Stimulated activated CD8-positive, alpha-beta memory T cell treated with anti-CD3 and anti-CD28 coated beads, Interleukin-4, amount 100 ng/mL, for 48 hours (primary cell): ENCODE data around the gene HOXB8.
A peak's percentile ranks its signal among the peaks of the same experiment; 100 is the strongest.

ENCODE experiments used
- DNase-seq: peaks from one replicate; pipeline ENCODE4 v3.0.0-alpha.2; 2020

HOXB8 gene

DNA sequence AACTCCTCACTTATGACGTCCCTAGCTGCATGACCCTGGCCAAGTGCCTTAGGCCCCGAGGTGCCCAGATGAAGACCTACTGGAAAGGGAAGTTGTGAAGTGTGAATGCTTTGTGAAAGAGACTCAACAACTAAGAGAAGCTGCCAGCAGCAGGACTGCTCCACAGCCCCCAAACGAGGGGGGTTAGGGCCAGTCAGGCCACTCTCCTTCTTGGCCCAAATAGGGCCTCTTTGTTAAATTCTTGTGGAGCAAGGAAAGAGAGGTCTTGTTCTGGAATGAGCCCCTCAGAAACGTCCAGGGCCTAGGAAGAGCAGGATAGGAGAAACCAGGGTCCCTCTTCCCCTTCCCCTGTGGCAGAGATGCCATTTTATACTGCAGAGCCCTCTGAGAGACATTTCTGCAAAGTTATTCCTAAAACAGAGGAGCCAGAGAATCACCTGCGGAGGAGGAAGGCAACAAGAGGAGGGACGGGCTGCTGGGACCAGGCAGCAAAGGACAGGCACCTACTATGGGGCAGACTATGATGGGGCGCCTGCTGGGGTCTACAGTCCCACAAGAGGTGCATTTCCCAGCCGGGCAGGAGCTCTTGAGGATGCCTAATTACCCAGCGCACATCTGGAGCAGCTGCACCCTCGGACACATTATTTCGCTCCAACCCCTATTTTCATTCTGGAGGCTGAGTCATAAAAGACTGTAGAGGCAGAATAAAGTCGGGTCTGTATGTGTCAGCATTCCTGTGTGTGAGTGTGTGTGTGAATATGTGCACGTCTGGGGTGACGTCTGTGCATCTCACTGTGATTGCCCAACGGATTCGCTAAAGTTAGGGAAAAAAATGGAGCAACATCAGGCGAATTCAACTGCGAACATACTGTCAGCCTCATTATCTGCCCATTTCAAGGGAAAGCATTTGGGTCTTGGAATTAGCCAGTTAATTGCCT lies 22.5 kb upstream of the HOXB8 start:
- DNase-seq: no peak

DNA sequence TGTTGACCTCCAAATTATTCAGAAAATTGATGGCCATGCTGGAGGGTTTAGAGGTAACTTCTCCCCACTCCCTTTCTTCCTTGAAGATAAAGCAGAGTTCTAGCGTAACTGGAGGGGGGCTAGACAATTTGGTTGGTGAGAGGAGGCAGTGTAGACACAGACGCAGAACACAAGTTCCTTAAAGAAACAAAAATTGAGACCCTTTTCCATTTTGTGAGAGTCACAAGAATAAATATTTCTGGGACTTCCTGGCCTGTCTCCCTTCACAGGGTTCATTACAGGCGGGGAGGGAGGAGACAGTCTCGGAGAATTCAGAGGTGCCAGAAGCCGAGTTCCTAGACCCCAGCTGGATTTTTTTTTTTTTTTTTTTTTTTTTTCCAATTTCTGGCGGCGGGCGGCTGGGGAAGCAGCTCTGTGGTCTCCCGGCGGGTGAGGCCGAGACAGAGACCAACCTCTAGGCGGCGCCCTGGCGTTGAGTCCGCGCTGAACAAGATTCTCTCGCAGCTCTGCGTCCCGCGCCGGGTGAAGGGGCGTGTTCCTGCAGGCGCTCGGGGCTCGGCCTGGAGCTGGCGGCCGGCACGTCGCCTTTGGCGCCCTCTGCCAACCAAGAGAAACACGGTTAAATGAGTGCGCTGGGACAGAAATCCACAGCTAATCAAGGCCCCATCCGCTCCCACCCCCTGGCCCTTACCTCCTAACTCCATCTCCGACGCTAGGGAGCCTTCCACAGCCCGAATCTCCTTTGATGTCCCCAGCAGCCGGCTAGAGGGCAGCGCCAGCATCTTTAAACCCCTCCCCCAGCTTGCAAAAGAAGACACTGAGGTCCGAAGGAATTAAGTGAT lies 21.3 kb upstream of the HOXB8 start:
- DNase-seq: peak; percentile 91

DNA sequence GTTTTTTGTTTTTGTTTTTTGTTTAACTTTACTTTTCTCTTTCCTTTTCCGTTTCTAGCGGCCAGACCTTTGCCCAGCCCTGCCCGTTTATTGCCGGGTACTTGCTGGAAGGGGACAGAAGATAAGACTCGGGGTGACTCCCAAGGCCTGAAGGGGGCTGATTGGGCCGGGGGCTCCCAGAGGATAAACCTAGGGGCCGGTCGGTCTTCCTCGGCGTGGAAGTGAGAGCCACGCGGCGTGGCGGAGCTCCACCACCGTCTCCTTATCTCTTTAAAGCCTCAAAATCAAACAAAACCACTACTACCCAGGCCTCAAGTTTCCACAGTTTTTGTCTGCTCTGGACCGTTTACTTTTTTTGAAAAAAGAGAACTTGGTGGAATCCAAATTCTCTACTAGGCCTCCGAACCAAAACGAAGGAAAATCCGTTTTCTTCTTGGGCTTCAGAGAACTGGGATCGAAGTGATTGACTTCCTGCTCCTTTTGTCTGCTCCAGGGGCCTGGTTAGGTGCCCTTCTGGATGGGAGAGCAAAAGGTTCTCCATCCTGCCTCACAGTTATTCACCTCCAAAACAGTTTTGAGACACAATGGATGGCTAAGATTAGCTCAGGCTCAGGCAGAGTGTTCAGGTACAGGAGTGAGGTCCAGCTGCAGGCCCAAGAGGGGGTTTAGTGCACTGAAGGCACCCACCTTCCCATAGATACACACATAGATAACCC lies 19.6 kb upstream of the HOXB8 start:
- no peak for DNase-seq

DNA sequence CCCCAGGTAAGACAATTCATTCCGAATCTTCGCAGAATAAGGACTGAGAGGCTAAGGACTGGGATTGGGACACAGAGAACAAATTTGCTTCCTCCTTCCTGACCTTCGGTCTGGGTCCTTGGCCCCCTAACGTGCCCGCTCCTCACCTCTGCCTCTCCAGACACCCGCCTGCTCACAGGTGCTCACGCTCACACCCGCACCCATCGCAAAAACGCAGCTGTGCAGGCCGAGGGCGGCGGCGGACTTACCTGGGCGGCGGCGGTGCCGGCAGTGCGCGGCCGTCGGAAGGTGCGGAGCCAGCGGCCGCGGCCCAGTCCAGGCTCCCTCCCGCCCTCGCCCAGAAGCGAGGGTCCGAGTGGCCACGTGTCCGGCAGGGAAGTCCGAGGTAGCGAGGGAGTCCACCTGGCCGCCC lies 18.2 kb upstream of the HOXB8 start:
- no peak for DNase-seq

DNA sequence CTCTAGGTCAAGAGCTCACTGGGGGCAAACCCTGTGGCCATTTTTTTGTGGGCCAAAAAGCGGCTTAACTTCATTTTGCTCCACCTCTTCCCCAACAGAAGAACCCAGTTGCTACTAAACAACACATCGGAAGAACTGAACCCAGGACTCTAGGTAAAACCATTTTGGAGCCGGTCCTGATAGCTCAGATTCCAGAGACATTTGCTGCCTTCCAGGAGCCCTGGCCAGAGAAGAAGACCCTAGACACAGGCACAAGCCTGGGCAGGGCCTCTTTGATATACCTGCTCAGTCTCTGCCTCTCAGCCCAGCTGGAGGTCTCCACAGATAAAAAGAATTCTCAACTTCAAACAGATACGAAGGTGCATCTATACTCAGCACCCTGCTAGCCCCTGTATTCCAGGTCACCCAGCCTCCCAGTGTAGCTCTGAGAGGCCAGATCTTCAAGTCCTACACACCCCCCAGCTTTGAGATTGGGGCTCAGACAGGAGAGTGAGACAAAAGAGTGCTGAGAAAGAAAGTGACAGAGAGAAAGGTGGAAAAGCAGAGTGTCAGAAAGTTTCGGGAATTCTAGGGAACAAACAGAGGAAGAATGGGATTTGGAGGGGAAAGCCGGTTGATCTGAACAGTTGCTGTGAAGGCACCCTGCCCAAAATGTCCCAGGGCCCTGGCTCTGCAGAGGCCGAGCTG lies 17.6 kb upstream of the HOXB8 start:
- no peak for DNase-seq

DNA sequence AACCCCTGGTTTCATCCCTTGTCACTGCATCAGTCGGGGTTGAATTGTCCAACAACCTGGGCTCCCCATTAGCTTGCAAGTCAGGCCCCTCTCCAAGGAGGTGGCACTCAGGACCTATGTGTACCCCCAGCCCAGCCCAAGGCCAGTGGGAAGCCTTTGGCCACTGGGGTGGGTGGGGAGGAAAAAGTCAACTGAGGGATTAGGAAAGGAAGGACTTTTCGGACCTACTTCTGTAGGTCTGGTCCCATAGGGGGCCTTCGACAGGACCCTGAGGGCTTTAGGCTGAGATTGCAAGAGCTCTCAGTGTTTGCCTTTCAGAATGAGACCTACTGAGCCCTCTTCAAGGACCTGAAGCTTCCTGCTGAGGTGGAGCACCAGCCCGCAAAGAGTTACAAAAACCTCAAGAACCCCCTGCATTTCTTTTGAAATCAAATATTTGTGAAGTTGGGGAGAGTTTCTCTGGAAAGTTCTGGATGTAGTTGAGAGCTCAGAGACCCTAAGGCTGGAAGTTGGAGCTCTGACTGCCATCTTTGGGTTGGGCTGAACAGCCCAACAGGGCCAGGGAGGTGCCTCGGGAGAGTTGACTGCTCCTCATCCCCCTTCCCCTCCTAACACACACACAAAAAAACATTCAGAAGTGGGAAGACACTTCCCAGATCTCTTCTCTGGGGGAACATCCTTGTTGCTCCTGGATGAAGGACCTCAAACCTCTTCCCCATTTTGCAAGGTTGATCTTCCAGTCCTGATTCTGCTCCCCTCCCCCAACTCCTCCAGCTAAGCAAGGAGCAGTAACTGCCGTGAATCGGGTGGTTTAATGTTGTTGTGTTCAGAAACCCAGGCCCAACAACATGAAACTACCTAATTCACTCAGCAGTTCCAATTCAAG lies 16.8 kb upstream of the HOXB8 start:
- DNase-seq: no peak

DNA sequence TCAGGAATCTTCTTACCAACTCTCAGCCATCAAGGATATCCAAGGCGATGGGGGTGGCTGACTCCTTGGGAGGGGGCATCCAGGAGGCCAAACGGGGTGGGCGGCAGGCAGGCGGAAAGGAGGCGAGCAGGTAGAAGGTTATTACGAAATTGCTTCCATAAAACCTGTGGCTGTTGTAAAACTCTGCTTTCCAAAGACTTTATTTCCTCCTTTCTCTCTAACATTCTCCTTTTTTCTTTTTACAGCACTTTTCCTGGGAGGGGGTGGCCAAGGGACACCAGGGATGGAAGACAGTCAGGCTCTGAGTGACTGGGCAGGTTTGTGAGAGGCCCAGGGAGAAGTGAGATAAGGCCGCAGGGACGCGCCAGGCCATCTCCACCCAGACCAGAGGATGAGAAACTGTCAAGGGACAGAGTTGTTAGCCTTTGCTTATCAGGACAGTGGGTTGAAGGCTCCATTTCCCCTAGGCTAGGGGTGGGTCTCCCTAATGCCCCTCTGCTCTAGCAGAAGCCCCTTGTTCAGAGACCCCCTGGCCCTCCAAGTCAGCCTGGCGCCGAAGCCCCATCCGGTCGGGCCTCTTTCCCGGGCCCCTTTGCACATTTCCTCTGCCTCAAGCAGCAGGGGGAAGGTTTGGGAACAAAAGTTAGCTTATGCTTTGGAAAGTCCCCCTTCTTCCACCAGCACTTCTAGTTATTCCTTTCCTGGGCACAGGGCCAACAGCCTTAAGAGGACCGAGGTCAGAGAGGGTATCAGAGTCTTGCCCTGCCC lies 16.0 kb upstream of the HOXB8 start:
- DNase-seq: no peak

DNA sequence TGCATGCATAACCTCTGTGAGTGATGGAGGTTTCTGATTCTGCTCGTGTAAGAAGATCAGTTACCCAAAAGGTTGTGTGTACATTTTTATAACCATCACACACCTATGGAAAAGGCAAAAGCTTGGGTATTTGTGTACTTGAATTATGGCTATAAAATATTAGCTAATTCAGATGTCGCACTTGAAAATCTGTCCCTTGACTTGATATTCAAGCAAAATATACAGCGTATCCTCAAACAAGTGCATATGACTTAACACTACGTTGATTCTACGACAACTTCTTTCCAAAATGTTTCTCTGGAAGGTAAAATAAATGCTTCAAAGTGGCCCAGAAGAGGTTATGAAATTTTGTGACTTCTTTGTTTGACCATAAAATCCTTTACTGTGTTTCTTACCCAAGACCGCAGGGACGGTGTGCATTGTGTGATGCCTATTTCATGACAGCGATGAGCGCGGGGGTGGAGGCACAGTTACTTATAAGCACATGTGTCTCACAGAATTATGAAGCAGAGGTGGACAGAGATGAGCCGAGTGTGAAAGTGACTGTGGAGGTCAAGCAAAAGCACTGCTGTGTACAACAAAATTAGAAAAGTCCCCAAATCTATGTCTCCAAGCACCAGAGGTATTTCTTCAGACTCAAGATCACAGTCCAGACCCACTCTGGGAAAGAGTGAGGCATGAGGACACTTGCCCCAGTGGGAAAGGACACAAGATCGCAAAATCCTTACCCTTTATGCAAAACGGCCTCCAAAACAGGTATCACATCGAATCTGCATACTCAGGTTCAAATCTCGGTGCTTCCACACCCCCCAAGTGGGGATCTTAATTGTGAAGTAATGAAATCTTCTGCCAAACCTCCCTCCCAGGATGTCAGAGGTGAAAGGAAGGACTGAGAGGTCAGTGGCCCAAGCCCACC lies 15.2 kb upstream of the HOXB8 start:
- no peak for DNase-seq

DNA sequence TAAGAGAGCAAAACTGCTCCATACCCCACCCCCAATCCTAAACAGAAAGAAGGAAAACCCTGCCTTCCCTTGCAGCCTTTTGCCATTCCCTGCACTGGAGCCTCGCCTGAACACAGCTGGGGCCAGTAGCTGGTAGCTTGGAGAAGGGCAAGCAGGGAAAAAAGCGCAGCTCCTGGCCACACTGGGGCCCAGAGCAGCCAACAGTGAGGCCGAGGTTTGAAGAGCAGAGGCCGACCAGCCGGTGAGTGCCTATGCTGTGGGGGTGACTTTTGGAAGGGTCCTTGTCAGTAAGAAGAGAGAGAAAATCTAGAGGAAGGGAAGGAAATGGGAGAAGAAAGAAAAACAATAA lies 14.3 kb upstream of the HOXB8 start:
- no peak for DNase-seq

DNA sequence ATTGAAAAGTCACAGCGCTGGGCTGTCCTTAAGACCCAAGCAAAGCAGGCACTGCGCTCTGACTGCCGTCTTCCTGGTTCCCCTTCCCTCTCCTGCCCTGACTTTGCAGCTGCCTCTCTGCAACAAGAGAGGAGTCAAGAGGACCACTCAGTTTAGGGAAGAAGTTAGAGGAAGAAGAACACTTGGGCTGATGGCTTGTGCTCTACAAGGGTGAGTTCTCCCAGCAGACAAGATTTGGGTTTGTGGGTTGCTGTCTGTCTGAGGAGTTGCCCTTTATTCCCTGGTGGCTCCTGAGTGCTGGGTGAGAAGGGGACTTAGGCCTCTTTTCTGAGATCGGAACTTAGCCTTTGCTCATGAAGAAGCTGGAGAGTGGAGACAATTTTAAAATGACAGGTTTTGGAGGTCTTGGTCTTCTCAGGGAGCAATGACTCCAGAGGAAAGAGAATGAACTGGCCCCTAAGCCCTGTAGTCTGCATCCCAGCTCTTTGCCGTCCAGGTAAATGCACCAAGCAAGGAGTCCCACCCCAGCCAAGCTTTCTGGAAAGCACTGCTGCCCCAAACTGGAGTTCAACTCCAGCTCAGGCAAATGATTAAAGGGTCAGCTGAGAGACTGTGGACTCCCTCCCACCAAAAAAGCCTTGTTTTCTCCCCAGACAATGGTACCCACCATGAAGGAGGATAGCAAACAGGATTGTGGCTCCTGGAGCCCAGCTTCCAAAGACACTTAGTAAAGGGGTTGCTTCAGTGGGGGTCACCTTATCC lies 13.7 kb upstream of the HOXB8 start:
- DNase-seq: no peak

DNA sequence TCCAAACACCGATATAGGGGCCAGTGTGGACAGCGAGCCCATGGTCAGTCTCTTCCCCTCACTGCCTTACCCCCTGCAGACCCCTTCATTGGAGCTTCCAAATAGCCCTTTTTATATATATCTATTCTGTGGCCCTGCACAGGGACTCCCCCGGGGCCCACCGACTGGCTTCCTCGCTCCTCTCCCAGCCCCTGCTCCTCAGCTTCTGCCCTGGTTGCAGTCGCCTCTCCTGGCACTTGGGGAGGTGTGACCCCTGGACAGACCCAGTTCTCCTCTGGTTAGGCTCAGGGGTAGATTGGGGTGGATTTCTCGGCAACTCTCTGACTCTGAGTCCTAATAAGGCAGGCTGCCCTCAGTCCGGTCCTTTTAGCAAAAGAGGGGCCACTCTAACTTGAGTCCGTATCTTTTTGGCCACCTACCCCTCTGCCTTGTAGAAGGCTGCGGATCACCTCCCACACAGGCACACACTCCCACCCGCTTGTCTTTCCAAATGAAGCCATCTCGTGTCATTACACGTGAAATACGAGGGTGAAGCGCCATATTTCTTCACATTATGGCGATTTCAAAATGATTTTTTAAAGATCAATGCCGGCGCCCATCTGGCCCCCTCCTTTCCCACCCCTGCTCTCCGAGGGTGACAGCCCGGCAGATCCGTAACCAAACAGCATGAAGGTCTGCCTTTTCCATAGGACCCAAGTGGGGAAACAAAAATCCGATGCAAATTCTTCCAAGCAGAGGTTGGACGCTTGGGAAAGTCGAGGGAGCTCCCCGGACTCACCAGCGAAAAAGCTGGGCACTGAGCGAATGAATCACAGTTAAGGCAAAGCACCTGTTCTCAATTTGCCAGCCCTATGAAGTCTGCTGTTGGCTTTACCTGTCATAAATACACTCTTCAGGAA lies 12.8 kb upstream of the HOXB8 start:
- DNase-seq: no peak

DNA sequence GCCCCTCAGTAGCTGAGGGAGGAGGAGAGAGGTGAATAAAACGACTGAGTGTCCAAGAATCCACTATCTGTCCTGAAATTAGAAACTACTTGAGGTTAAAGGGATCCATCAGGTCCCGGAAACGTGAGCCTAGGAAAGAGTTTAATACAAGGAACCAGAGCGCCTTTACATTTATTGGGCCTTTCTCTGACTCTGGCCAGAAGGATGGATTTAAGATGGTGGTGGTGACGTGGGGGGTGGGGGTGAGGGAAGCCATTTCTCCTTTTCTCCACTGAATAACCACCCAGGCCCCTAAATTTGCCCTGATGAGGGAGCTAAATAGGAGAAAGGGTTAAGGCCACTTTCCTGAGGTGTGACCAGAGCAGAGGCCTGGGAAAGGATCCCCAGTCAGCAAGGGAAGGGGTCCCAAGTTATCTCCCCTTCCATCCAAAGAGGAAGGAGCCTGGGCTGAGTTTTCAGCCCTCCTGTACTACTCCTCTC lies 12.1 kb upstream of the HOXB8 start:
- DNase-seq: no peak

DNA sequence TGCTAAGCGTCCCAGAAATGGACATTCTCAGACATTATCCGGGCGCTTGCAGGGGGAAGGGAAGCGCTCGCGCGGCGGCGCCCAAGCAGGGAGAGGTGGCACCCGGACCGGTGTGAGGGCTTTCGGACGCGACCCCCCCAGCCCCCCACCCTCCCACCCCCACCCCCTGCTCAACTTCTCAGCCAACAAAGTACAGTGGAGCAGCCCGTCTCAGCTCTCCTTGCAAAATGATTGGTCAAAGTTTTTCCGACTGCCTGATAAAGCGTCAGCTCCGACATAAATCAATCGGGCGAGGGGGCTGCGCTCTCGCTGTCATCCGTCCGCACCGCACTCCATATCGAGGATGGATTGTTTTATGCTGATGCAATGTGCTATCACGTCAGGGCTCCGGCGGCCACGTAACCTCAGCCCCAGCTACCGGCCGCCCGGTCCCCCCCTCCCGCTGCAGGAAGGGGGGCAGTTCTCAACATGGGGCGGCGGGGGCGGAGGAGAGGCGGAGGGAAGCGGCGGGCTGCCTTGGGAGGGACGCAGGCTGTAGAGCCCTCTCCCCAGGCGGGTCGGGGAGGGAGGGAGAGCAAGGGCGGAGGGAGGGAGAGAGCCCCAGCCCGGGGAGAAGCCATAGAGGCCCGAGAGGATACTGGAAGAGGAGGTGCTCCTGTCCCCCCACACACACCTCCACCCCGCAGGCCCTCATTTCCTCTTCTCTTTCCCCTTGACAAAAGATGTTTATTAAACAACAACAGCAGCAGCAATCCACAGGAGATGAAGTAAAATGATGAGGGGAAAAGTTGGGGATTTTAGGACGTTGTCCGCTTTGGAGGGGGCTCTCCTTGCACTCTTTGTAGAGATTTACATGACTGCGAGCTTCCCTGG lies 11.4 kb upstream of the HOXB8 start, which contains the start of gene HOXB9:
HOXB9 (minus strand) TSS at position 114 of the 873 bp plus-strand sequence; CDS start at position 25, 89 bp downstream.
- DNase-seq: peak; percentile 65

DNA sequence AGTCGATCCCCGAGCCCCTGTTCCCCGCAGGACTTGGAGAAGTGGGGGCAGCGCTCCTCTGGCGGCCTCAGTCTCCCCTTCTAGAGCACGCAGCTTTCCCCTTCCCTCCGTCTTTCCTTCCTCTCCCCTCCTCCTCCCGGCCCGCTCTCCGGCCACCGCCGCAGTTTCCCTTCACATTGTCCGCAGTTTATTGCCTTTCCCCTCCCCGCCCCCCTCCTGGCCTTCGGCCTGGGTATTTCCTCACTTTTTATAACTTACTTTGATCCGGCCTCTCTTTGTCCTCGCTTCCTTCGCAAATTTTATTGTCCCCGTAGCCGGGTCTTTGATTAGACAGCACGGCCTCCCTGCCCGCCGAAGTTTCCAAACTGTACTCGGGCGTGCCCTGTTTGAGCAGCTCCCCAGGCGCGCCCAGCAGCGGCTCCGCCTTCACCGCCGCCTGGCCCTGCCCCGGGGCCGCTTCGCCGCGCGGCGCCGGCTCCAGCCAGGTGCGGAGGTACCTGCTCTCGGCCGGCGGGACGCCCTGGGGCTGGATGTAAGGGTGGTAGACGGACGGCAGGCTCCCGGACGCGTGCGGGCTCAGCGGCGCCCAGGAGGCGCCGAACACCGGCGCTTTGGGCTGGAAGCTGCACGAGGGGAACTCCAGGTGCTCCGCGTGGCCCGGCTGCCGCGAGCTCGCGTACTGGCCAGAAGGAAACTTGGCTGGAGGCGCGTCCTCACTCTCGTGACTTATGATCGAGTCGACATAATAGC lies 10.6 kb upstream of the HOXB8 start:
- DNase-seq: peak; percentile 55
